Right lobe of liver (tissue), 4 donors: ENCODE results near the gene RBBP5.

Experiments used
- CTCF ChIP-seq, 4 donors: fragments of 200-600 bp in 3 of 4; fragments of 450-650 bp in 1 of 4; IDR thresholded peaks; one replicate each; pipeline versions ENCODE4 v1.5.1 to v1.8.0; 2016 to 2022; ENCODE audit warnings: antibody characterized with exemption in 4 of 4, mild to moderate bottlenecking in 2 of 4
- POLR2A ChIP-seq: fragments of 450-650 bp; IDR thresholded peaks from one replicate; pipeline ENCODE4 v1.6.1; 2017; ENCODE audit warnings: antibody characterized with exemption, mild to moderate bottlenecking
- donor health status: DM: no; HTN: no; CAD: no.
- donor health status: DM: no; HTN: no; CAD: no.
- donor health status: DM: no; HTN: yes; CAD: no.

DNA sequence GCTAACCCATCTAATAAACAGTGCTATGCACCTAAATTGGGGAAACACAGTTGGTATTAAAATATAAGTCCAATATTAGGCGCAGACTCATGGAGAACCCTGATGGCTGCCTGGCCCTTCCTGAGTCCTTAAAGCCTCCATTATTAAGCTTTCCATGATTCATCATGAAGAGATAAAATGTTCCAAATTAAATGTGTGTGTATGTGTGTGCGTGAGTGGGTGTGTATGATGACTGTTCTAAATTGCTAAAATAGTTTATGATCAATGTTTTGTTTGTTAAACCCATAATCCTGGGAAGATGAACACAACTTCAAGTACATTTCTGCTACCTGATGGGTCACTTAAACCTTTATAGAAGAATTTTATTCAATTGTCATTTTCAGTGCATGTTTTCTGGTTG is 6.3 kb upstream of the RBBP5 start:
- TF ChIP-seq CTCF (IDR thresholded peaks at IDR 0.05) (no peak), POLR2A (no peak)
